IPS-20b (cell line): ENCODE data around the gene PIEZO1.

Source experiments
- H3K27ac ChIP-seq: one replicate; pipeline ENCODE4 v1.5.1; 2013; ENCODE audit warnings: low read length
- H3K27me3 ChIP-seq: 2 replicates; pipeline ENCODE4 v1.6.1; 2013; ENCODE audit warnings: mild to moderate bottlenecking, low read length, inconsistent platforms; ENCODE audit not compliant: insufficient read depth
- H3K36me3 ChIP-seq: 2 replicates; pipeline ENCODE4 v1.6.1; 2013; ENCODE audit warnings: low read depth, mild to moderate bottlenecking, inconsistent platforms, low read length, moderate library complexity; ENCODE audit not compliant: insufficient read depth
- H3K4me1 ChIP-seq: 2 replicates; pipeline ENCODE4 v1.6.1; 2013; ENCODE audit warnings: mild to moderate bottlenecking, control low read depth, inconsistent platforms, low read length, moderate library complexity; ENCODE audit not compliant: insufficient read depth
- H3K4me3 ChIP-seq: 2 replicates; pipeline ENCODE4 v1.5.1; 2013; ENCODE audit warnings: mild to moderate bottlenecking, low read length, inconsistent platforms
- H3K9ac ChIP-seq: 2 replicates; pipeline ENCODE4 v1.6.1; 2013; ENCODE audit warnings: low read depth, mild to moderate bottlenecking, inconsistent platforms, low read length, moderate library complexity
- H3K9me3 ChIP-seq: 2 replicates; pipeline ENCODE4 v1.6.1; 2013; ENCODE audit warnings: mild to moderate bottlenecking, low read depth, low read length, inconsistent platforms; ENCODE audit not compliant: insufficient read depth

Gene PIEZO1

GRCh38 chr16:88686439-88687253 lies 98.4 kb downstream of the PIEZO1 start, which contains the start of gene SNAI3:
SNAI3 (minus strand) TSS chr16:88686507; CDS start chr16:88686406, 101 bp downstream.
- Histone ChIP-seq H3K4me1 (peaks cover 5% of the 10 kb centered on the region; the same call in 1 of the 2 replicates), H3K4me3 (peak within 1 kb of the TSS; percentile 80), H3K36me3 (no peaks in the 10 kb centered on the region), H3K9me3 (no peaks in the 10 kb centered on the region), H3K27me3 (peaks cover 54% of the 10 kb centered on the region), H3K27ac (no peak within 1 kb of the TSS), H3K9ac (peak within 1 kb of the TSS; percentile 59; the same call in 1 of the 2 replicates)

GRCh38 chr16:88686062-88686438 lies 99.0 kb downstream of the PIEZO1 start:
- Histone ChIP-seq H3K4me1 (peaks cover 5% of the 10 kb centered on the region; the same call in 1 of the 2 replicates), H3K27ac (no peak overlapping the region), H3K9ac (peak overlapping the region; percentile 59; the same call in 1 of the 2 replicates), H3K9me3 (no peaks in the 10 kb centered on the region), H3K36me3 (no peaks in the 10 kb centered on the region), H3K27me3 (peaks cover 54% of the 10 kb centered on the region), H3K4me3 (peak overlapping the region; percentile 80)

GRCh38 chr16:88685156-88686061 lies 99.6 kb downstream of the PIEZO1 start:
- H3K9ac ChIP-seq = peak overlapping the region; percentile 59; the same call in 1 of the 2 replicates
- H3K36me3 ChIP-seq = no peaks in the 10 kb centered on the region
- H3K27ac ChIP-seq = no peak overlapping the region
- H3K27me3 ChIP-seq = peaks cover 54% of the 10 kb centered on the region
- H3K9me3 ChIP-seq = no peaks in the 10 kb centered on the region
- H3K4me3 ChIP-seq = peak overlapping the region; percentile 80
- H3K4me1 ChIP-seq = peaks cover 5% of the 10 kb centered on the region; the same call in 1 of the 2 replicates

- H3K9me3 ChIP-seq = no peaks in the 10 kb centered on the region
- peak overlapping the region; percentile 80; the same call in 1 of the 2 replicates for H3K4me3 ChIP-seq
- no peaks in the 10 kb centered on the region for H3K36me3 ChIP-seq
- no peak overlapping the region for H3K9ac ChIP-seq
- H3K4me1 ChIP-seq = peaks cover 5% of the 10 kb centered on the region; the same call in 1 of the 2 replicates
- H3K27me3 ChIP-seq = peaks cover 54% of the 10 kb centered on the region
- H3K27ac ChIP-seq = no peak overlapping the region
Observed at GRCh38 chr16:88684569-88685155, 100.4 kb downstream of the PIEZO1 start.

- no peak overlapping the region for H3K27ac ChIP-seq
Observed at GRCh38 chr16:88681709-88682451, 103.1 kb downstream of the PIEZO1 start.

GRCh38 chr16:88681084-88681680 lies 103.8 kb downstream of the PIEZO1 start:
- Histone ChIP-seq H3K27me3 (peaks cover 24% of the 10 kb centered on the region), H3K4me3 (no peak overlapping the region), H3K9ac (no peak overlapping the region), H3K4me1 (peaks cover 5% of the 10 kb centered on the region; the same call in 1 of the 2 replicates), H3K36me3 (no peaks in the 10 kb centered on the region), H3K9me3 (no peaks in the 10 kb centered on the region), H3K27ac (no peak overlapping the region)

More at GRCh38 chr16:88681709-88682451, 103.1 kb downstream of the PIEZO1 start:
- H3K27me3 ChIP-seq = peaks cover 29% of the 10 kb centered on the region
- no peak overlapping the region for H3K4me3 ChIP-seq
- H3K4me1 ChIP-seq = peaks cover 5% of the 10 kb centered on the region; the same call in 1 of the 2 replicates
- no peak overlapping the region for H3K9ac ChIP-seq
- no peaks in the 10 kb centered on the region for H3K9me3 ChIP-seq
- no peaks in the 10 kb centered on the region for H3K36me3 ChIP-seq

GRCh38 chr16:88680554-88681083 lies 104.4 kb downstream of the PIEZO1 start:
- H3K4me3 ChIP-seq = no peak overlapping the region
- no peaks in the 10 kb centered on the region for H3K36me3 ChIP-seq
- H3K9ac ChIP-seq = no peak overlapping the region
- H3K27ac ChIP-seq = no peak overlapping the region
- H3K27me3 ChIP-seq = peaks cover 19% of the 10 kb centered on the region
- peaks cover 4% of the 10 kb centered on the region; the same call in 1 of the 2 replicates for H3K4me1 ChIP-seq
- H3K9me3 ChIP-seq = no peaks in the 10 kb centered on the region

- Histone ChIP-seq H3K27ac (no peak overlapping the region), H3K27me3 (no peaks in the 10 kb centered on the region), H3K4me1 (no peaks in the 10 kb centered on the region), H3K9me3 (no peaks in the 10 kb centered on the region), H3K9ac (no peak overlapping the region), H3K4me3 (no peak overlapping the region), H3K36me3 (no peaks in the 10 kb centered on the region)
Observed at GRCh38 chr16:88678224-88678979, 106.6 kb downstream of the PIEZO1 start.

- no peaks in the 10 kb centered on the region for H3K27me3 ChIP-seq
- H3K36me3 ChIP-seq = no peaks in the 10 kb centered on the region
- peaks cover 2% of the 10 kb centered on the region; the same call in 1 of the 2 replicates for H3K4me1 ChIP-seq
- no peak overlapping the region for H3K9ac ChIP-seq
- H3K9me3 ChIP-seq = no peaks in the 10 kb centered on the region
- no peak overlapping the region for H3K4me3 ChIP-seq
- H3K27ac ChIP-seq = no peak overlapping the region
Observed at GRCh38 chr16:88677721-88678120, 107.3 kb downstream of the PIEZO1 start.
